ENCODE measurements around the gene MT1X. TPM values are rescaled to one million over a fixed set of nuclear protein-coding genes. Genes with fewer than 3 reads are reported as not detected.

The MT1X gene
- total RNA-seq, 2 donors from 2014 or later: 22.0 to 22.1 TPM

DNA sequence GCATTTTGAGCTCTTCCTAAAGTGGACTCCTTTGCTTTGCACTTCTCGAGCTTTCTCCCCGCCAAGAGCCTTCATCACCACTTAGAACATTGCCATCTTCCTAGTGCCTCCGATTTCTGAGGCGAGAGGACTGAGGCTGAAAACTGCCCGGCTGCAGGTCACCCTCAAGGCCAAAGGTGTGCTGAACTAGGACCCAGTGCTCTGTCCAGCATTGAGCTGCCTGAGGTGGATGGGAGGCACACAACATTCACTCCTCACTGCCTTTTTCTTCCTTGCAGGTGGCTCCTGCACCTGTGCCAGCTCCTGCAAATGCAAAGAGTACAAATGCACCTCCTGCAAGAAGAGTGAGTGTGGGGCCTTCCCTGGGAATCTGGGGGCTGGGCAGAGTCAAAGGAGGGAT, 38.4 kb upstream of the MT1X start:
- Mint-ChIP-seq H3K27ac (peak overlapping the region; percentile 72), H3K4me3 (peak overlapping the region; percentile 70), H3K27me3 (peaks cover 38% of the 10 kb centered on the region), H3K4me1 (peaks cover 16% of the 10 kb centered on the region), H3K36me3 (ENCODE audit: low read depth) (no peaks in the 10 kb centered on the region)
- DNase-seq: no peak
- no peaks in the 10 kb centered on the region for H3K9me3 ChIP-seq (ENCODE audit: control insufficient read depth, low read length, poor library complexity, severe bottlenecking)
- no peak for ATAC-seq

DNA sequence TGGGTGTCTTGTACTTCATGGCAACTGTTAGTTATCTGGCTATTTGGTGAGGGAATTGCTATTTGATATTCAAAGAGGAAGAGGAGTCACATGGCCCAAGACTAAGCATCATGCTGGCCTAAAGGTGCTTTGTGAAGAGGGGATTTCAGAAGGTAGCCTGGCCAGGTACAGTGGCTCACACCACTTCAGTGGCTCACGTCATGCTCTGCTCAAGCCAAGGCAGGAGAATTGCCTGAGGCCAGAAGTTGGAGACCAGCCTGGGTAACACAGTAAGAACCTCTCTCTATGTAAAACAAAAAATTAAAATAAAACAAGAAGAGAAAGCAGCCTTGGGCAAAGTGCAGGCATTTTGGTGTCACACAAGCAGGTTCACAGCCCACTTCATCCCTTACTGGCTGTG, 37.0 kb upstream of the MT1X start:
- Mint-ChIP-seq H3K4me3 (no peak overlapping the region), H3K27me3 (peaks cover 29% of the 10 kb centered on the region), H3K36me3 (ENCODE audit: low read depth) (no peaks in the 10 kb centered on the region), H3K27ac (no peak overlapping the region), H3K4me1 (peaks cover 16% of the 10 kb centered on the region)
- H3K9me3 ChIP-seq (ENCODE audit: control insufficient read depth, low read length, poor library complexity, severe bottlenecking): no peaks in the 10 kb centered on the region
- ATAC-seq (no peak), DNase-seq (no peak)

DNA sequence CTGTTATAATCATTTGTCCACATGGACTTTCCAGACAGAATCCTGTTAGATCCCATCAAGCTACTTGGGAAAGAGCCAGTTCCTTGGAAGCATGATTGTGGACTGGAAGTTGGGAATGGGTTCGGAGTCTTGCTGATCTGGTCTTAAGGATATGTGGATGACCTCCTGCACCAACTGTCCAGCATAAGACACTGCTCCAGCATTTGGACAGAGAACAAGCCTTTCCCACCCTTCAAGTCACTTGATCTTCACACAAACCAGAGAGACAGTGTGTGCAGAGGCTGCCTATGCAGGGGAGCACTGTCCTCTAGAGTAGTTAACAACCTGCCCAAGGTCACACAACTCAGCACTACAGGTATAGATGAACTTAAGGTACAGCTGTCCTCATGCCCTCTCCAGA, 36.4 kb upstream of the MT1X start:
- H3K36me3 Mint-ChIP-seq (ENCODE audit: low read depth): no peaks in the 10 kb centered on the region
- no peak overlapping the region for H3K27ac Mint-ChIP-seq
- DNase-seq: no peak
- H3K4me1 Mint-ChIP-seq: peaks cover 16% of the 10 kb centered on the region
- H3K27me3 Mint-ChIP-seq: peaks cover 26% of the 10 kb centered on the region
- no peaks in the 10 kb centered on the region for H3K9me3 ChIP-seq (ENCODE audit: control insufficient read depth, low read length, poor library complexity, severe bottlenecking)
- no peak for ATAC-seq
- H3K4me3 Mint-ChIP-seq: no peak overlapping the region

DNA sequence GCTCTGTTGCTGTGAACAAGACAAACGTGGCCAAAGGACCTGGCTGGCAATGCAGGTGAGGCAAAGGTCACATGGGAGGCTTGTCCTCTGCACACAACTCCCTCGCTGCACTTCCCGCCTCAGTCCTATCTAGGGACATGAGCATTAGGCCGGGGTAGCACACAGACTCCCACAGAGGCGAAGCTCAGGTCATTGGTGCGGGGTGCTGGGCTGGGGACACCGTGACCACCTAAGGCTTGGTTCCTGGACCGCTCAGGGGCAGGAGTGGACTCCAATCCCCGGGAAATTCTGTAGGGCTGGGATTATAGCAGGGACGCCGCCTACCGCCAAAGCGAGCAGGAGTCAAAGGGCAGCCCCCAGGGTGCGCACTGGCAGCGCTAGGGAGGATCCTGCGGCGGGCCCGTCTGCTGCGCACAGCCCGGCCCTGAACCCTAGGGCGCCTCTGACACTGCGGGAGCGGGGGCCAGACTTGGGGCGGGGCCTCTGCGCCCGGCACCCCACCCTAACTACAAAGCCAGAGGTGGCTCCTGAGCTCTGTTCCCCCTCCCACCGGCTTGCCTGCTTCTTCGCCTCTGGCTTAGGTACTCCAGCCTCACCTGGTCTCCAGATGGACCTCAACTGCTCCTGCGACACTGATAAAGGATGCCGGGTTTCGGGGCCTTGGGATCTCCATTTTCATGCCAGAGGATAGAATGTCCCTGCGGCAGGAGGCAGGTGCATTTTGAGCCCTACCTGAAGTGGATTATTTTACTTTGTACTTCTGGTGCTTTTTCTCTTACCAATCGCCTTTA, 34.4 kb upstream of the MT1X start:
- no peak for ATAC-seq
- Mint-ChIP-seq H3K36me3 (ENCODE audit: low read depth) (no peaks in the 10 kb centered on the region), H3K27ac (no peak overlapping the region)

DNA sequence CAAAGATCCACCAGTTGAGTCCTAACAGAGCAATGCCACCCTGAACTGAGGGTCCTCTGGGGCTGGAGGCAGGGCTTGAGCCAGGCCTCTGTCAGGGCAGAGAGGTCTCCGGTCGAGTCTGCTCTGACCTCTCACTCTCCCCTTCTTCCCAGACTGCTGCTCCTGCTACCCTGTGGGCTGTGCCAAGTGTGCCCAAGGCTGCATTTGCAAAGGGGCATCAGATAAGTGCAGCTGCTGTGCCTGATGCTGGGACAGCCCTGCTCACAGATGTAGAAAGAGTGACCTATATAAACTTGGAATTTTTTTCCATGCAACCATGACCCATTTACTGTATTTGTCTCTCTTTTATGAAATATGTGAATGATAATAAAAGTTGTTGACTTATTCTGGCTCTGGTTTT, 33.0 kb upstream of the MT1X start:
- DNase-seq (no peak), ATAC-seq (no peak)
- Mint-ChIP-seq H3K27ac (no peak overlapping the region), H3K36me3 (ENCODE audit: low read depth) (no peaks in the 10 kb centered on the region), H3K4me3 (no peak overlapping the region), H3K4me1 (peaks cover under 1% of the 10 kb centered on the region), H3K27me3 (peaks cover 35% of the 10 kb centered on the region)
- no peaks in the 10 kb centered on the region for H3K9me3 ChIP-seq (ENCODE audit: control insufficient read depth, low read length, poor library complexity, severe bottlenecking)

More for the DNA sequence above, 34.4 kb upstream of the MT1X start:
- Mint-ChIP-seq H3K27me3 (peaks cover 35% of the 10 kb centered on the region), H3K4me1 (peaks cover 12% of the 10 kb centered on the region), H3K4me3 (no peak overlapping the region)
- DNase-seq: no peak
- H3K9me3 ChIP-seq (ENCODE audit: control insufficient read depth, low read length, poor library complexity, severe bottlenecking): no peaks in the 10 kb centered on the region

DNA sequence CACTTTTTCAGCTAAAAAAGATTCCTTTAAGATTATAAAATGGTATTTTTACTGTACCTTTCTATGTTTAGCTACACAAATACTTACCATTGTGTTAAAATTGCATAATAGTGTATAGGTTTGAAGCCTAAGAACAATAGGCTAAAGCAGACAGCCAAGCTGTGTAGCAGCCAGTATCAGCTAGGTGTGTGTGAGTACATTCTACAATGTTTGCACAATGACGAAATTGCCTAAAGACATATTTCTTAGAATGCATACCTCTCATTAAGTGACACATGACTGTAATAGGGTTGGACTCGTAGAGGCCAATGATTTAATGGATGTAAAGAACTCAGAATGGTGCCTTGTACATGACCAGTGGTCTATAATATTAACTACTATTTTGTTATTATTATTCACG, 32.5 kb upstream of the MT1X start:
- Mint-ChIP-seq H3K27me3 (peaks cover 35% of the 10 kb centered on the region), H3K36me3 (ENCODE audit: low read depth) (no peaks in the 10 kb centered on the region), H3K4me1 (no peaks in the 10 kb centered on the region), H3K27ac (no peak overlapping the region), H3K4me3 (no peak overlapping the region)
- no peaks in the 10 kb centered on the region for H3K9me3 ChIP-seq (ENCODE audit: control insufficient read depth, low read length, poor library complexity, severe bottlenecking)
- ATAC-seq (no peak), DNase-seq (no peak)

DNA sequence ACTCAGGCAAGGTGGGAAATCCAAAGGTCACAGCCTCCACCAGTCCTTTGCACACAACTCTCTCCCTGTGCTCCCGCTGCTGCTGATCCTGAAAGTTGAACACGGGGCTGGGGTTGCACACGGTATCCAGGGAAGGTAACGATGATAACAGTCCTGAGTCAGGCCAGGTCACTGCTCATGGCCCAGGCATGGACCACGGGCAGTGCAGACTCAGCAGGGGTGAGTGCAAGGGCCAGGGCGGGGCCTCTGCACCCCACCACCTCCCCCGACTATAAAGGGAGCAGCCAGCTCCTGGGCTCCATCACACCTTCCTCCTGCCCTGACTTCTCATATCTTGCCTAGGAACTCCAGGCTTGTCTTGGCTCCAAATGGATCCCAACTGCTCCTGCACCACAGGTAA, 30.7 kb upstream of the MT1X start, which contains the start of gene MT1B:
MT1B (plus strand) TSS at position 301 of the 400 bp plus-strand sequence; CDS start at position 369, 68 bp downstream.
- Mint-ChIP-seq H3K4me1 (no peaks in the 10 kb centered on the region), H3K27ac (no peak within 1 kb of the TSS), H3K36me3 (ENCODE audit: low read depth) (no peaks in the 10 kb centered on the region), H3K27me3 (peaks cover 29% of the 10 kb centered on the region), H3K4me3 (no peak within 1 kb of the TSS)
- DNase-seq (no peak), ATAC-seq (no peak)
- H3K9me3 ChIP-seq (ENCODE audit: control insufficient read depth, low read length, poor library complexity, severe bottlenecking): no peaks in the 10 kb centered on the region

DNA sequence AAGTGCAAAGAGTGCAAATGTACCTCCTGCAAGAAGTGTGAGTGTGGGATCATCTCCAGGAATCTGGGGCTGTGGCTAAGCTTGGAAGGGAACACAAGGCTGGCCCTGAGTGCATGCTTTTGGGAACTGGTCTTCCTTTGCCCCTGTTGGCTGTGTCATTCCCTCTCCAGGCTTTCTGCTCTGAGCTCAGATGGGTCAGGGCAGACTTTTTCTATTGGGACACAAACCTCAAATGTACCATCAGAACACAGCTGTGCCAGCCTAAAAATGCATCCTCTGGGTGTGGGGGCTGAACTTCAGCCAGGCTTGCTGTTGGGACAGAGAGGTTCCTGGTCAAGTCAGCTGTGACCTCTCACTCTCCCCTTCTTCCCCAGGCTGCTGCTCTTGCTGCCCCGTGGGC, 29.7 kb upstream of the MT1X start:
- Mint-ChIP-seq H3K27me3 (peaks cover 23% of the 10 kb centered on the region), H3K27ac (no peak overlapping the region), H3K4me1 (no peaks in the 10 kb centered on the region), H3K4me3 (no peak overlapping the region), H3K36me3 (ENCODE audit: low read depth) (no peaks in the 10 kb centered on the region)
- ATAC-seq (no peak), DNase-seq (no peak)
- H3K9me3 ChIP-seq (ENCODE audit: control insufficient read depth, low read length, poor library complexity, severe bottlenecking): no peaks in the 10 kb centered on the region

DNA sequence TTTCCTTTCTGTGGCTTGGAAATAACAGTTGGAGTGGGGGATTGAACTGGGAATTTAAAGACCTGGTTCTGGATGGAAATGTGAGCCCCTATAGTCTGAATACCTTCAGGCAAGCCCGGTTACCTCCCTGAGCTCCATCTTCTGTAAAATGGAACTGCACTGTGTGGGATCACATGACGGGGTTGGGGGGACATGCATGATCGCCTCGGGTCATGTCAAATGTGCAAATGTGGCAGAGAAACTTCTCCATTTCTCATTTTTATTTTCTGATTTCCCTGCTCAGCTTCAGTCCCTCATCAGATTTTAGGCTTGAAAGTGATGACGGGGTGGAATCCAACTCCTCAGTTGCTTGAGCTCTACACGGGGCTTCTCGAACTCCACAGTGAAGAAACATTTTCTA, 29.1 kb upstream of the MT1X start:
- H3K9me3 ChIP-seq (ENCODE audit: control insufficient read depth, low read length, poor library complexity, severe bottlenecking): no peaks in the 10 kb centered on the region
- ATAC-seq: no peak
- Mint-ChIP-seq H3K36me3 (ENCODE audit: low read depth) (no peaks in the 10 kb centered on the region), H3K4me3 (no peak overlapping the region), H3K27ac (no peak overlapping the region), H3K4me1 (peaks cover 4% of the 10 kb centered on the region), H3K27me3 (peaks cover 23% of the 10 kb centered on the region)
- no peak for DNase-seq

DNA sequence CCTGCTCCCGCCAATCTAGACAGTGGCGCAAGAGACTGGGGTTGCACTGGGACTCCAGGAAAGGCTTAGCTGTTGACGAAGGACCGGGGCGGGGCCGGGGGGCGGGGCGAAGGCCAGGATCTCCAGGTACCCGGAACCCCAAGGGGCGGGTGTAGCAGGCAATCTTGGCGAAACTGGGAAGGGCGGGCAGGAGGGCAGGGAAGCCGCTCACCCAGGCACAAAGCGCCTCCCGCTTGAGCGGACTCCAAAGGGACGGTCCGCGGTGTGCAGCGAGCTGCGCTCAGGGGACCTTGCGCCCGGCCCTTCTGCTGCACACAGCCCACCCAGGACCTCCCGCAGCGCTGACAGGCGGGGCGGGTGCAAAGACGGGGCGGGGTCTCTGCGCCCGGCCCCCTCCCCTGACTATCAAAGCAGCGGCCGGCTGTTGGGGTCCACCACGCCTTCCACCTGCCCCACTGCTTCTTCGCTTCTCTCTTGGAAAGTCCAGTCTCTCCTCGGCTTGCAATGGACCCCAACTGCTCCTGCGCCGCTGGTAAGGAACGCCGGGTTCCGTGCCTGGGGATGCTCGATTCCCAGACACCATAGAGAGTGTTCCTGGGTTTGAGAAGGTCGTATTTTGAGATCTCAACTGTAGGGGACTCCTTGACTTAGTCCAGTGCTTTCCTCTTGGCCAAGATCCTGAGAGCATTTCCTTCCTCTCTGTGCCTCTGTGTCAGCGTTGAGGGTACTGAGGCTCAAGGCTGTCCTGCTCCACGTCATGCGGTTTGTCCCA, 24.5 kb upstream of the MT1X start, which contains the start of gene MT1F:
MT1F (plus strand) TSS at position 405 of the 772 bp plus-strand sequence; CDS start at position 505, 100 bp downstream.
- no peaks in the 10 kb centered on the region for H3K9me3 ChIP-seq (ENCODE audit: control insufficient read depth, low read length, poor library complexity, severe bottlenecking)
- Mint-ChIP-seq H3K36me3 (ENCODE audit: low read depth) (no peaks in the 10 kb centered on the region), H3K4me1 (peaks cover 15% of the 10 kb centered on the region), H3K27me3 (no peaks in the 10 kb centered on the region), H3K4me3 (peak within 1 kb of the TSS; percentile 97), H3K27ac (peak within 1 kb of the TSS; percentile 77)
- DNase-seq: peak in 2 of 3 donors; percentile 60 to 65
- peak; percentile 83 for ATAC-seq

DNA sequence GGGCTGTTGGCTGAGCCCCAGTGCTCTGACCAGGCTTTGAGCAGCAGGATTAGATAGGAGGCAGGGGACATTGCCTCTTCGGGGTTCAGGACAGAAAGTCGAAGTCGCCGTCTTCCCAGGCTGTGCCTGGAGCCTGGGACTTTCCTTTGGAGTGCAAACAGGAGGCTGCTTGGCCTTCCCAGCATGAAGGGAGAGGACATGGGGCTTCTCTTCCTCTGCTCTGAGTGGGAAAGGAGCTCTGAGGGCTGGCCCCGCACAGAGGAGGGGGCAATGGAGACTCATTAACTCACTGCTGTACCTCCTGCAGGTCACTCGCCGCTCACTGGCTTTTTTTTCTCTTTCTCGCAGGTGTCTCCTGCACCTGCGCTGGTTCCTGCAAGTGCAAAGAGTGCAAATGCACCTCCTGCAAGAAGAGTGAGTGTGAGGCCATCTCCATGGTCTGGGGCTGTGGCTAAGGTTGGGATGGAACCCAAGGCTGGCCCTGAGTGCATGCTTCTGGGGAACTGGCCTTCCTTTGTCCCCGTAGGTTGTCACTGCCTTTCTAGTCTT, 23.9 kb upstream of the MT1X start:
- peaks cover 19% of the 10 kb centered on the region for H3K4me1 Mint-ChIP-seq
- no peak for DNase-seq

DNA sequence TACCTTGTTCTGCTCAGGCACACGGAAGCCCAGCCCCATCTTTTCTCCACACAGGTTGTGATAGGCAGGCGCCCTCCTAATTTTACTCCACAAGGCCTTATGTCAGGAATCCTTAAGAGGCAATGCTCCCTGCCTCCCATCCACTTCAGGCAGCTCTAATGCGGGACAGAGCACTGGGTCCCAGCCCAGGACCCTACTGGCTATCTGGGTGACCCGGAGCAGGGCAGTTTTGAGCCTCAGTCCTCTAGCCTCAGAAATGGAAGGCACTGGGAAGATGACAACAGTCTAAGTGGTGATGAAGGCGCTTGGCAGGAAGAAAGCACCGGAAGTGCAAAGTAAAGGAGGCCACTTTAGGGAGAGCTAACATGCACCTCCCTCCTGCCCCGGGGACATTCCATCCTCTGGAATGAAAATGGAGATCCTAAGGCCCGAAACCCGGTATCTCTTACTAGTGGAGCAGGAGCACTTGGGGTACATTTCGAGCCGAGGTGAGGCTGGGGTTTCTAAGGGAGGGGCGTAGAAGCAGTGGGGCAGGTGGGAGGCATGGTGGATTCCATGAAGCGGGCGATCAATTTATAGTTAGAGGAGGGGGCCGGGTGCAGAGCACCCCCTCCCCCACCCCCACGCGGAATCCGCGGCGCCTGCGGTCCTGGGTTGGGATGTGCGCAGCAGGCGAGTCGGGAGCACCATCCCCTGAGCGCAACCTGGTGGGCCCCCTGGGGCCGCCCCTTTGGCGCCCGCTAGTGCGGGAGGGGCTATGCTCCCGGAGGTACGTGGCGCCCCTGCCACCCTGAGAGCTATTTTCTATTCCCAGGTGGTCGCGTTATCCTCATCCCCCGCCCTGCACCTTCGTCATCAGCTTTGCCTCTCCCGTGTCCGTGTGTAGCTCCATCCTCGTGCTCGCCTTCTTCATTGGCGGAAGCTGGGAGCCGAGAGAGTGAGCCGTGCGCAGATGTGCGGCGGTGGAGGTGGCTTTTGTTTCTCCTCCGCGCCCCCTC, 19.6 kb upstream of the MT1X start:
- DNase-seq: no peak
- Mint-ChIP-seq H3K27ac (peak overlapping the region; percentile 83), H3K27me3 (peaks cover 6% of the 10 kb centered on the region), H3K36me3 (ENCODE audit: low read depth) (no peaks in the 10 kb centered on the region), H3K4me1 (peaks cover 23% of the 10 kb centered on the region), H3K4me3 (peak overlapping the region; percentile 90)
- no peaks in the 10 kb centered on the region for H3K9me3 ChIP-seq (ENCODE audit: control insufficient read depth, low read length, poor library complexity, severe bottlenecking)
- ATAC-seq: peak; percentile 72

More for the DNA sequence above, 23.9 kb upstream of the MT1X start:
- H3K27me3 Mint-ChIP-seq: no peaks in the 10 kb centered on the region
- no peaks in the 10 kb centered on the region for H3K9me3 ChIP-seq (ENCODE audit: control insufficient read depth, low read length, poor library complexity, severe bottlenecking)
- no peaks in the 10 kb centered on the region for H3K36me3 Mint-ChIP-seq (ENCODE audit: low read depth)
- peak overlapping the region; percentile 77 for H3K27ac Mint-ChIP-seq
- ATAC-seq: no peak
- peak overlapping the region; percentile 97 for H3K4me3 Mint-ChIP-seq
